ENCODE measurements around the gene MOGAT2.

The MOGAT2 gene

GRCh38 chr11:75757651-75758050, 40.0 kb downstream of the MOGAT2 start:
- H2AFZ ChIP-seq (ENCODE audit: low read length), result no peak overlapping the region
- H3K9me2 ChIP-seq (replicated peaks; ENCODE audit: insufficient read depth, low read length), result no peaks in the 10 kb centered on the region
- no peak for TF ChIP-seq EZH2 (optimal IDR thresholded peaks at IDR 0.05; ENCODE audit: low read depth, low read length)
- no peak for TF ChIP-seq EZH2phosphoT487 (IDR thresholded peaks at IDR 0.05; ENCODE audit: low read length)
- H3F3A ChIP-seq (ENCODE audit: insufficient read depth, low read length), result no peaks in the 10 kb centered on the region
- no peak overlapping the region for H3K4me2 ChIP-seq (ENCODE audit: low read depth, low read length)
- no peaks in the 10 kb centered on the region for H3K79me2 ChIP-seq (ENCODE audit: low read length)
- no peaks in the 10 kb centered on the region for H3K36me3 ChIP-seq (replicated peaks; ENCODE audit: insufficient read depth, low read length)
- no peak overlapping the region for H3K27ac ChIP-seq (ENCODE audit: low read length)
- H4K20me1 ChIP-seq (ENCODE audit: insufficient read depth, low read length), result no peaks in the 10 kb centered on the region
- no peak overlapping the region for H3K9ac ChIP-seq (ENCODE audit: low read length)
- H3K4me3 ChIP-seq (ENCODE audit: low read length), result no peak overlapping the region
- no peak for DNase-seq
- H3K9me3 ChIP-seq (replicated peaks; ENCODE audit: insufficient read depth, low read length), result no peaks in the 10 kb centered on the region
- H3K4me1 ChIP-seq (ENCODE audit: low read length), result no peaks in the 10 kb centered on the region
- no peaks in the 10 kb centered on the region for H3K27me3 ChIP-seq (replicated peaks; ENCODE audit: insufficient read depth, low read length)

DNA sequence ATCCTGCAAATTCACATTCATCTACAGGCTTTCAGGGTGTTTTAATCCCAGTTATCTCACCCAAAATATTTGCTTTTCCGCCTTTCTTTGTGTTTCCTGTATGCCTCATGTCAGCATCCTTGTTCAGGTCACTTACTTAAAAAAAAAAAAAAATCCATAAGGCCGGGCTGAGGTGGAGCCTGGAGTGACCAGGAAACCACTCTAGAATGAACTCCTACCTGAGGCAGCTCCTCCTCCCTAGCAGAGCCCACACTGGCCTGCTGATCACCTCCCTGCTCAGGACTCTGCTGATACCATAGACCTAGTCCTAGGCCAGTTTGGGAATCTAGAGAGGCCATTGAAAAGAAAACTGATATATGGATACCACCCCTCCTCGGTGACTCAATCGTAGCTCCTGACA, 42.2 kb downstream of the MOGAT2 start:
- Histone ChIP-seq H3K27ac (ENCODE audit: low read length) (no peak overlapping the region), H3K9me3 (replicated peaks; ENCODE audit: insufficient read depth, low read length) (no peaks in the 10 kb centered on the region), H3K4me3 (ENCODE audit: low read length) (no peak overlapping the region), H3K9me2 (replicated peaks; ENCODE audit: insufficient read depth, low read length) (no peaks in the 10 kb centered on the region), H3K9ac (ENCODE audit: low read length) (no peak overlapping the region), H3K4me1 (ENCODE audit: low read length) (no peaks in the 10 kb centered on the region), H3F3A (ENCODE audit: insufficient read depth, low read length) (no peaks in the 10 kb centered on the region; the same call in 1 of the 2 replicates), H3K36me3 (replicated peaks; ENCODE audit: insufficient read depth, low read length) (no peaks in the 10 kb centered on the region), H2AFZ (ENCODE audit: low read length) (no peak overlapping the region), H3K79me2 (ENCODE audit: low read length) (no peaks in the 10 kb centered on the region), H4K20me1 (ENCODE audit: insufficient read depth, low read length) (no peaks in the 10 kb centered on the region), H3K27me3 (replicated peaks; ENCODE audit: insufficient read depth, low read length) (no peaks in the 10 kb centered on the region), H3K4me2 (ENCODE audit: low read depth, low read length) (no peak overlapping the region)
- DNase-seq, result no peak
- no peak for TF ChIP-seq CTCF (IDR thresholded peaks at IDR 0.05; ENCODE audit: low read length)
- no peak for TF ChIP-seq EZH2 (optimal IDR thresholded peaks at IDR 0.05; ENCODE audit: low read depth, low read length)
- no peak for TF ChIP-seq EZH2phosphoT487 (IDR thresholded peaks at IDR 0.05; ENCODE audit: low read length)

GRCh38 chr11:75760243-75760642, 42.6 kb downstream of the MOGAT2 start:
- Histone ChIP-seq H3K9ac (ENCODE audit: low read length) (no peak overlapping the region), H3K79me2 (ENCODE audit: low read length) (no peaks in the 10 kb centered on the region), H4K20me1 (ENCODE audit: insufficient read depth, low read length) (no peaks in the 10 kb centered on the region), H3K4me2 (ENCODE audit: low read depth, low read length) (no peak overlapping the region), H3K9me2 (replicated peaks; ENCODE audit: insufficient read depth, low read length) (no peaks in the 10 kb centered on the region), H2AFZ (ENCODE audit: low read length) (no peak overlapping the region), H3F3A (ENCODE audit: insufficient read depth, low read length) (no peaks in the 10 kb centered on the region; the same call in 1 of the 2 replicates), H3K27me3 (replicated peaks; ENCODE audit: insufficient read depth, low read length) (no peaks in the 10 kb centered on the region), H3K4me3 (ENCODE audit: low read length) (no peak overlapping the region), H3K36me3 (replicated peaks; ENCODE audit: insufficient read depth, low read length) (no peaks in the 10 kb centered on the region), H3K27ac (ENCODE audit: low read length) (no peak overlapping the region), H3K9me3 (replicated peaks; ENCODE audit: insufficient read depth, low read length) (no peaks in the 10 kb centered on the region), H3K4me1 (ENCODE audit: low read length) (no peaks in the 10 kb centered on the region)
- TF ChIP-seq EZH2phosphoT487 (IDR thresholded peaks at IDR 0.05; ENCODE audit: low read length) (no peak), EZH2 (optimal IDR thresholded peaks at IDR 0.05; ENCODE audit: low read depth, low read length) (no peak), CTCF (IDR thresholded peaks at IDR 0.05; ENCODE audit: low read length) (no peak)
- DNase-seq, result no peak

- no peaks in the 10 kb centered on the region for H4K20me1 ChIP-seq (ENCODE audit: insufficient read depth, low read length)
- H3K4me3 ChIP-seq (ENCODE audit: low read length), result no peak overlapping the region
- no peak overlapping the region for H3K9ac ChIP-seq (ENCODE audit: low read length)
- H3K4me2 ChIP-seq (ENCODE audit: low read depth, low read length), result no peak overlapping the region
- no peaks in the 10 kb centered on the region; the same call in 1 of the 2 replicates for H3F3A ChIP-seq (ENCODE audit: insufficient read depth, low read length)
- H3K27me3 ChIP-seq (replicated peaks; ENCODE audit: insufficient read depth, low read length), result no peaks in the 10 kb centered on the region
- H3K36me3 ChIP-seq (replicated peaks; ENCODE audit: insufficient read depth, low read length), result no peaks in the 10 kb centered on the region
- no peak overlapping the region for H3K27ac ChIP-seq (ENCODE audit: low read length)
- no peak overlapping the region for H2AFZ ChIP-seq (ENCODE audit: low read length)
- H3K79me2 ChIP-seq (ENCODE audit: low read length), result no peaks in the 10 kb centered on the region
- H3K9me3 ChIP-seq (replicated peaks; ENCODE audit: insufficient read depth, low read length), result no peaks in the 10 kb centered on the region
- TF ChIP-seq EZH2phosphoT487 (IDR thresholded peaks at IDR 0.05; ENCODE audit: low read length) (no peak), EZH2 (optimal IDR thresholded peaks at IDR 0.05; ENCODE audit: low read depth, low read length) (no peak), CTCF (IDR thresholded peaks at IDR 0.05; ENCODE audit: low read length) (no peak)
- H3K4me1 ChIP-seq (ENCODE audit: low read length), result no peaks in the 10 kb centered on the region
- no peaks in the 10 kb centered on the region for H3K9me2 ChIP-seq (replicated peaks; ENCODE audit: insufficient read depth, low read length)
- no peak for DNase-seq
Observed at GRCh38 chr11:75760710-75761493, 43.3 kb downstream of the MOGAT2 start.

All from MM.1S (cell line).